Cardiac septum (tissue), 1 donor: Measurements from ENCODE around the gene TTC12. TPM values are rescaled to one million over a fixed set of nuclear protein-coding genes. Genes with fewer than 3 reads are reported as not detected.

Experiments used
- DNase-seq: peaks from one replicate; pipeline ENCODE4 v3.0.0-alpha.2; 2020; ENCODE audit warnings: low spot score
- intact Hi-C: fragments of 100-400 bp; cut with DNase I; formaldehyde crosslinking; loops from one replicate; pipeline ENCODE4 v1.14.0; 2022
- long read RNA-seq: library from polyadenylated mRNA; unstranded; transcript quantifications from one replicate; pipeline ENCODE4 v2.0.0, GENCODE V29; 2021
- total RNA-seq: library from RNA; stranded (reverse); fragmentation: NEBNext Ultra II Directional; extraction: Animal tissue kit (Norgen Biotek cat#: 25700); gene quantifications from one replicate; pipeline ENCODE4 v1.2.1, GENCODE V29; 2021
- donor health status: DM: no; HTN: no; CAD: no.

Gene TTC12, protein sequence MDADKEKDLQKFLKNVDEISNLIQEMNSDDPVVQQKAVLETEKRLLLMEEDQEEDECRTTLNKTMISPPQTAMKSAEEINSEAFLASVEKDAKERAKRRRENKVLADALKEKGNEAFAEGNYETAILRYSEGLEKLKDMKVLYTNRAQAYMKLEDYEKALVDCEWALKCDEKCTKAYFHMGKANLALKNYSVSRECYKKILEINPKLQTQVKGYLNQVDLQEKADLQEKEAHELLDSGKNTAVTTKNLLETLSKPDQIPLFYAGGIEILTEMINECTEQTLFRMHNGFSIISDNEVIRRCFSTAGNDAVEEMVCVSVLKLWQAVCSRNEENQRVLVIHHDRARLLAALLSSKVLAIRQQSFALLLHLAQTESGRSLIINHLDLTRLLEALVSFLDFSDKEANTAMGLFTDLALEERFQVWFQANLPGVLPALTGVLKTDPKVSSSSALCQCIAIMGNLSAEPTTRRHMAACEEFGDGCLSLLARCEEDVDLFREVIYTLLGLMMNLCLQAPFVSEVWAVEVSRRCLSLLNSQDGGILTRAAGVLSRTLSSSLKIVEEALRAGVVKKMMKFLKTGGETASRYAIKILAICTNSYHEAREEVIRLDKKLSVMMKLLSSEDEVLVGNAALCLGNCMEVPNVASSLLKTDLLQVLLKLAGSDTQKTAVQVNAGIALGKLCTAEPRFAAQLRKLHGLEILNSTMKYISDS
- total RNA-seq, result 12.0 TPM
- long read RNA-seq, partial matches to known transcripts, result 2 of 8 reads
- long read RNA-seq, other reads (novel, unspliced or antisense), result 6 of 8 reads

- intact Hi-C loops, result no loop called here
- DNase-seq, result peak; percentile 97
These were observed at the start of gene TTC12 for GRCh38 chr11:113314389-113315301. Gene TTC12, plus strand, starts transcription at chr11:113314583. Its CDS starts 1,675 bp downstream, at chr11:113316258.

DNA sequence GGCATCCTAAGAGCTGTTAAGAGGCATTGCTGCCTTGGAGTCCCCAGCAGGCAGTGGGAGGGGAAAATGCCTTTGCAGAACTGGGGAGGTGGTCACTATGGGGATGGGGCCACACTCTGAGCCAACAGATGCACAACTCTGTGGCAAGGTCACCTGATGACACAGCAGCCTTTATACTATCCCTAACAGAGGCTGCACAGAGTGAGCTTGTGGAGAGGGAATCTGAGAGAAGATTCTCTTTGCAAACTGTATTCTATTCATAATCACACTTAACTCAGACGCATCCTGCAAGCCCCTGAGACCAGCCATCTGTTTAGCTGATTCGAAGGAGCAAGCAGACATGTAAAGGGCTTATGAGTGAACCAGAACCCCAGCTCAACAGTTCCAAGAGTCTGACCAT, 49.0 kb upstream of the TTC12 start:
- intact Hi-C loops, result loop anchor here (10.0 kb wide), 1 partner anchor 301 kb away; the partner anchor contains the start of gene NCAM1

GRCh38 chr11:113267493-113267892, 46.9 kb upstream of the TTC12 start:
- DNase-seq, result no peak
- intact Hi-C loops, result loop anchor here (10.0 kb wide), 1 partner anchor 303 kb away; the partner anchor contains the start of gene NCAM1

More for the DNA sequence above, 49.0 kb upstream of the TTC12 start:
- no peak for DNase-seq

- no peak for DNase-seq
- intact Hi-C loops, result loop anchor here (10.0 kb wide), 1 partner anchor 304 kb away; the partner anchor contains the start of gene NCAM1
These were observed 45.3 kb upstream of the TTC12 start for GRCh38 chr11:113269096-113269495.

DNA sequence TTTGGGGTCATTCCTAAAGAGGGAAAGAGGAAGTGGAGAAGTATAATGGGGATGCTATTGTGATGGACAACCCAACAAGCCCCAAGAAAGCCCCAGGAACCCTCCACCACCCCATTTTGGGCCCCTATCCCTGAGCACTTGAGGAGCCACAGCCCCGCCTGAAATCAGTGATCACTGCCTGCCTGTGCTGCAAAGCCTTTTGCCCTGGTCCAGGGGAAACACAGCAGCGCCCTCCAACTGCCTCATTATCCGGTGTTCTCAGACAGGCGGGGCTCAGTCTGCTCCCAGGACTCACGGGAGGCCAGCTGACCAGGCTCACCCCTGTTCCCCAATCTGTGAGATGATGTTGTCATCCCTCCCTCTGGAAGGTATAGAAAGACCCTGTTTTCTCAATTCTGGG, 44.7 kb upstream of the TTC12 start:
- intact Hi-C loops, result loop anchor here (10.0 kb wide), 2 partner anchors 305 to 455 kb away; partner anchors contain the start of gene NCAM1
- DNase-seq, result no peak

DNA sequence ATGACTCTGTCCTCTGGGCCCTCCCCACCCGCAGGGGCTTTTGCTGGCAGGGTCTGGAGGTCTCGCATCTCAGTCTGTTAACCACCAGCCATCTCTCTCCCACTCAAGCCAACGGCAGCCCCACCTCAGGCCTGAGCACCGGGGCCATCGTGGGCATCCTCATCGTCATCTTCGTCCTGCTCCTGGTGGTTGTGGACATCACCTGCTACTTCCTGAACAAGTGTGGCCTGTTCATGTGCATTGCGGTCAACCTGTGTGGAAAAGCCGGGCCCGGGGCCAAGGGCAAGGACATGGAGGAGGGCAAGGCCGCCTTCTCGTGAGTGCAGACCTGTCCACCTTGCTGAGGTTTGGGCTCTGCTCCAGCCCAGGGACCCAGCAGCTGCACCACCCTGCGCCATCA, 44.3 kb upstream of the TTC12 start:
- intact Hi-C loops, result loop anchor here (10.0 kb wide), 1 partner anchor 455 kb away; no protein-coding TSS in a partner anchor

DNA sequence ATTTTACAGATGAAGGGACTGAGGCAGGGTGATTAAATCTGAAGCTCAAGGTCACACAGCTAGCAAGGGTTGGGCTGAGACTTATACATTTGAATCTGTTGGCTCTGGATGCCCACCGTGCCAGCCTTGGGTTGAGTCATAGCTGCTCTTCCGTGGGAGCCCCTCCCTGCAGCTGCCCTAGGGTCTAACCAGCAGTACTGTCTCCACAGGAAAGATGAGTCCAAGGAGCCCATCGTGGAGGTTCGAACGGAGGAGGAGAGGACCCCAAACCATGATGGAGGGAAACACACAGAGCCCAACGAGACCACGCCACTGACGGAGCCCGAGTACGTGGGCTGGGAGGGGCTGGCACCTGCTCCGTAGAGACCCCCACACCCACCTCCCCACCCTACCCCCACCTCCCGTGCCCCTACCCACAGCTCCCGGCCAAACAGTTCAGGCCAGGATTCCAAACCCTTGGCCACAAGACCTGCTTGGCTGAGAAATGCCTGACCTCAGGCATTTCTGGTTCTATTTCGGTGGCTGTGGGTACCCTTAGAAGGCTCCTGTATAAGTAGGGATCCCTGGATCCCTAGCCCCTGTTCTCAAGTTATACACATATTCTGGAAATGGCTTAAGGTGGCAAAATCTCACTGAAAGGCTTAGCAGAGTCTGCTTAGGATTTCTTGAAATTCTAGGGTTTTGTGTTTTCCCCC, 42.7 kb upstream of the TTC12 start:
- intact Hi-C loops, result loop anchor here (10.0 kb wide), 1 partner anchor 457 kb away; no protein-coding TSS in a partner anchor
- DNase-seq, result no peak

More for the DNA sequence above, 44.3 kb upstream of the TTC12 start:
- no peak for DNase-seq

- DNase-seq, result no peak
- intact Hi-C loops, result loop anchor here (10.0 kb wide), 1 partner anchor 457 kb away; no protein-coding TSS in a partner anchor
These were observed 42.1 kb upstream of the TTC12 start for GRCh38 chr11:113272281-113272680.

- no peak for DNase-seq
- intact Hi-C loops, result loop anchor here (10.0 kb wide), 1 partner anchor 458 kb away; no protein-coding TSS in a partner anchor
These were observed 41.3 kb upstream of the TTC12 start for GRCh38 chr11:113272927-113273615.

GRCh38 chr11:113273720-113274119, 40.7 kb upstream of the TTC12 start:
- DNase-seq, result no peak
- intact Hi-C loops, result loop anchor here (10.0 kb wide), 1 partner anchor 459 kb away; no protein-coding TSS in a partner anchor

DNA sequence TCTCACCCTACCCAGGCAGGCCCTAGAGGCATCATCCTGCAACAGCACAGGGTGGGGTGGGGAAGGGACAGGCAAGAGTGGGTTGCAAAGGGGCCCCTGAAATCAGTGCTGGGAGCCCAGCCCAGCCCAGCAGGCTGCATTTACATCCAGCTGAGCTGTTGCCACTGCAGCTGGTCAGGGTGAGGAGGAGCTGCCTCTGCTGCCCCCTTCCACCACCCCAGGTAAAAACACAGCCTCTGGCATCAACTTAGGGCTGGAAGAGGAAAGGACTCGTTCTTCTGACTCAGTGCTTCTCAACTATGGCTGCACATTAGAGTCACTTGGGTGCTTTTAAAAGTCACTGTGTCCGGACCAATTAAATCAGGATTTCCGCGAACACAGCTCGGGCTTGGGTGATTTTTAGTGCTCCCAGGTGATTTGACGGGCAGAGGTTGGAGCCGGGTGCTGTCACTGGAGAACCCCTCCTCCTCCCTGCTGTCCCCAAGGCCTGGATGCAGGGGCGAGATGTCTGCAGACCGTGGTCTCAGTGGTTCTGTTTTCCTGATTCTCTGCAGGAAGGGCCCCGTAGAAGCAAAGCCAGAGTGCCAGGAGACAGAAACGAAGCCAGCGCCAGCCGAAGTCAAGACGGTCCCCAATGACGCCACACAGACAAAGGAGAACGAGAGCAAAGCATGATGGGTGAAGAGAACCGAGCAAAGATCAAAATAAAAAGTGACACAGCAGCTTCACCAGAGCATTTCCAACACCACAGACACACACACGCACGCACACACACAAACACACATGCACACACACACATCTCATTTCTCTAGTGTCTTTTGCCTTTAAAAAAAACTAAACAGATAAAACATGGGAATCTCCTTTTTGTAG, 39.4 kb upstream of the TTC12 start:
- no peak for DNase-seq
- intact Hi-C loops, result loop anchor here (10.0 kb wide), 1 partner anchor 460 kb away; no protein-coding TSS in a partner anchor

DNA sequence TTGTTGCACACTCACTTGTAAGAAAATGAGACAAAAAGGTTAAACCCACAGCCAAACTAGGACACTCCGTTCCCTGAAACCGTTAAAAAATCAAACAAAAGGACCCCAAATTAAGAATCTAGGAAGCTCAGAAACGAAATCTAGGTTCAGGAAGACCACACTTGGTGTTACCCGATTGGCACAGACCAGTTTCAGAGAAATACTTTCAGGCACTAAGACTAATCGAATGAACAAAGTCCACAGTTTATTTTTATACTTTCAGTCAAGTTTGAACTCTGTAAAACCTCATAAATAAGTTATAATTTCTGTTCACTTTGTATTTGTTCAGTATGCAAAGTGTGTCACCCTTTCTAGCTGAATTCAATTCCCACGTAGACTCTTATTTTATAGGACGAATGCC, 38.8 kb upstream of the TTC12 start:
- DNase-seq, result no peak
- intact Hi-C loops, result loop anchor here (10.0 kb wide), 1 partner anchor 461 kb away; no protein-coding TSS in a partner anchor

- DNase-seq, result no peak
- intact Hi-C loops, result loop anchor here (10.0 kb wide), 1 partner anchor 462 kb away; no protein-coding TSS in a partner anchor
These were observed 37.9 kb upstream of the TTC12 start for GRCh38 chr11:113276466-113276865.

DNA sequence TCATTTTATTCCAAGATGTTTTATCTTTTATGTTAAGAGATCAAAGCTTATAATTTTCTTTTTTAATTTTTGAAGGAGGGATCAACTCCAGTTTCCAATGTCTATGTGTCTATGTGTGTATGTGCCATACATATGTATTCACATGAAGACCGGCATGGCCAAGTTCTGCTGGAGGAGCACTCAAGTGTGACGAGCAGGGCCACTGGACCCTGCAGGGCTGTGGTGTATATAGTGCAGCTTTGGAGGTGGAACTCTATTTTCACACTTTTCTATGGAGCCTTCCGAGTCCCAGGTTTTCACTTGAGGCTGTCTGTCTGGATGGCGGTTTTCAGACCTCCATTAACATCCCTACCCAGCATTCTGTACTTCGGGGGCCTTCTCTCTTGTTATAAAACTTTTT, 36.5 kb upstream of the TTC12 start:
- intact Hi-C loops, result loop anchor here (10.0 kb wide), 1 partner anchor 463 kb away; no protein-coding TSS in a partner anchor
- DNase-seq, result no peak

DNA sequence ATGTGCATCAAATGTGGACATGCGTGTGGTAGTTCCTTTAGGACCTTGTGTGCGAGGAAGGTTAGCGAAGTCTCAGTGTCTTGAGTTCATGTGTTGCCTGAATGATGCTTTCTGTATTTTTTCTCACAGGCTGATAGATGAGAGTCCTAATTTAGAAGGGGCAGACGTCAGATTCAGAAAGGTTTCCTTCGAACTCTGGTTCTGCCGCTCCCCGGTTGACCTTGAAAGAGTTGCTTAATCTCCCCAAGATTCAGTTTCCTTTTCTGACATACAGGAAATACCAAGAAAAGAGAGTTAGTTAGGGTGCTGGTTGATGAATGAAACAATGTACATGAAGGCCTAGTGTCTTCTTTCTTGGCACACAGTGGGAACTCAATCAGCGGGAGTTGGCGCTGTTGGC, 35.9 kb upstream of the TTC12 start:
- intact Hi-C loops, result loop anchor here (10.0 kb wide), 1 partner anchor 464 kb away; no protein-coding TSS in a partner anchor
- DNase-seq, result no peak

DNA sequence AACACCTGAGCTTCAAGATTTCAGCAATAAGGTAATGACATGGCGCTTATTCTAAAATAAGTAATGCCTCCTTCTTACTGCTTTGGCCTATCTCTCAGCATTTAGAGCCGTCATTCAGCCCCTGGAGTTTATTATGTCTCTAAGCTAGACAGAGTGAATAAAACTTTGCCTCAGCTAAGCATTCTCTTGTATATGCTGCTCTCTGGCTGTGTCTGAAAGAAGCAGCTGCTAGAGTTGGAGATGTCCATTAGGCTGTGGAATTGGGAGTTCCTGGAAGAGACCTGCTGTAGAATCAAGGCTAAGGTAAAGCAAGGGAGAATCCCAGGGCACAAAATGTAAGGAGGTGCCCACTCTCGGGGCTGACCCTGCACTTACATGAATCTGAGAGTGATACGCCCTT, 35.5 kb upstream of the TTC12 start:
- intact Hi-C loops, result loop anchor here (10.0 kb wide), 1 partner anchor 464 kb away; no protein-coding TSS in a partner anchor

More for the DNA sequence above, 35.5 kb upstream of the TTC12 start:
- DNase-seq, result no peak
